Measurements from ENCODE around the gene ARG1. TPM values are rescaled to one million over a fixed set of nuclear protein-coding genes. Genes with fewer than 3 reads are reported as not detected.
"Not testable (repeated sequence)": the region's sequence is repeated elsewhere in the genome, so short reads cannot be mapped to it uniquely, and the experiment has no call there.

Gene ARG1
- total and polyA plus RNA-seq, 2 of the 4 experiments (the other 2 are of a cell fraction), result not detected

GRCh38 chr6:131538615-131539014, 34.4 kb upstream of the ARG1 start:
- not testable (repeated sequence) for H4K8ac ChIP-seq (ENCODE audit: low read depth in 2 of 2, low read length in 2 of 2)

More at GRCh38 chr6:131538615-131539014, 34.4 kb upstream of the ARG1 start:
- H3K4me3 ChIP-seq (ENCODE audit: insufficient read depth, low read depth, low read length); H2BK5ac ChIP-seq (ENCODE audit: low read depth, low read length, poor library complexity, severe bottlenecking); H3K9me1 ChIP-seq (ENCODE audit: insufficient read depth, low read length); DNase-seq; H3K4me2 ChIP-seq (ENCODE audit: low read depth, low read length); H2AFZ ChIP-seq (replicated peaks; ENCODE audit: low read length, poor library complexity); H3K27ac ChIP-seq (ENCODE audit: insufficient read depth, low read length); H3K4ac ChIP-seq (ENCODE audit: low read depth, low read length); H3K79me1 ChIP-seq (ENCODE audit: low read depth in 1 of 2, low read length in 2 of 2); H3K27me3 ChIP-seq (ENCODE audit: control insufficient read depth, insufficient read depth, low read length); POLR2A ChIA-PET (ENCODE audit: unreplicated experiment); H3K23ac ChIP-seq (ENCODE audit: low read depth, low read length); H2AK9ac ChIP-seq (replicated peaks; ENCODE audit: low read depth, low read length, poor library complexity); H2BK120ac ChIP-seq (ENCODE audit: low read depth, low read length); ATAC-seq (ENCODE audit: low read depth); H3K14ac ChIP-seq (replicated peaks; ENCODE audit: low read depth, low read length); H3K36me3 ChIP-seq (ENCODE audit: control insufficient read depth, insufficient read depth, low read length); intact Hi-C loops (cut with micrococcal nuclease); H4K91ac ChIP-seq (ENCODE audit: insufficient read depth, low read depth, low read length); H3K9ac ChIP-seq (ENCODE audit: low read depth, low read length); dilution Hi-C loops (cut with HindIII; ENCODE audit: low sequenced_read_pairs, unreplicated experiment); BruUV-seq (replicated peaks); H2BK20ac ChIP-seq (ENCODE audit: low read depth, low read length); H3K56ac ChIP-seq (ENCODE audit: extremely low read depth, insufficient read depth, low read length); H4K5ac ChIP-seq (ENCODE audit: low read depth, low read length); H3K9me3 ChIP-seq (ENCODE audit: control insufficient read depth, insufficient read depth, low read length); H3K4me1 ChIP-seq (ENCODE audit: control insufficient read depth, insufficient read depth, low read length); H4K20me1 ChIP-seq (ENCODE audit: insufficient read depth, low read length); H2AK5ac ChIP-seq (ENCODE audit: low read depth, low read length); H3K18ac ChIP-seq (ENCODE audit: low read depth, low read length); H2BK15ac ChIP-seq (ENCODE audit: low read depth, low read length): not testable (repeated sequence)
- CTCF ChIA-PET, result interaction anchor here (0.7 kb wide), 1 partner anchor 66 kb away, joined by 3 read pairs; no protein-coding TSS in a partner anchor
- in situ Hi-C loops (cut with MboI; ENCODE audit: low sequenced_read_pairs), result loop anchor here (10.0 kb wide), 1 partner anchor 654 kb away; no protein-coding TSS in a partner anchor
- no CpG with 5 or more reads among the region's 4 CpGs for WGBS, 2 experiments (ENCODE audit: extremely low coverage in 2 of 2, insufficient read length in 1 of 2)
